Keratinocyte (primary cell): ENCODE data around the gene EHMT1. TPM values are rescaled to one million over a fixed set of nuclear protein-coding genes. Genes with fewer than 3 reads are reported as not detected.

Experiments
- DNase-seq: peaks from one replicate; pipeline ENCODE4 v3.0.0-alpha.2; 2011; ENCODE audit warnings: low read depth, missing footprints, low spot score
- FAIRE-seq: peaks from 2 replicates; lab custom pipeline; 2011; peaks lifted over from hg19 to GRCh38; lab: Jason Lieb, UNC
- H2AFZ ChIP-seq: 2 replicates; pipeline ENCODE4 v1.6.0; 2012; ENCODE audit warnings: low read length, control low read depth, inconsistent platforms; ENCODE audit not compliant: control insufficient read depth
- H3K27ac ChIP-seq: 2 replicates; pipeline ENCODE4 v1.5.1; 2011; ENCODE audit warnings: low read length; ENCODE audit not compliant: control insufficient read depth, insufficient read depth
- H3K27me3 ChIP-seq: 3 replicates; pipeline ENCODE4 v1.6.0; 2011; ENCODE audit warnings: low read length; ENCODE audit not compliant: control insufficient read depth, insufficient read depth; ENCODE audit errors: extremely low read depth
- H3K36me3 ChIP-seq, 2 experiments: 2 replicates in 1 of 2; 3 replicates in 1 of 2; pipeline ENCODE4 v1.5.1; 2011; ENCODE audit warnings: low read length in 2 of 2, mild to moderate bottlenecking in 1 of 2; ENCODE audit not compliant: control insufficient read depth in 2 of 2, insufficient read depth in 2 of 2; ENCODE audit errors: extremely low read depth in 1 of 2
- H3K4me1 ChIP-seq: 3 replicates; pipeline ENCODE4 v1.5.1; 2011; ENCODE audit warnings: low read length; ENCODE audit not compliant: control insufficient read depth, insufficient read depth; ENCODE audit errors: extremely low read depth
- H3K4me2 ChIP-seq: 3 replicates; pipeline ENCODE4 v1.6.0; 2011; ENCODE audit warnings: low read depth, low read length; ENCODE audit not compliant: control insufficient read depth, insufficient read depth; ENCODE audit errors: extremely low read depth
- H3K4me3 ChIP-seq, 3 experiments: fragments of 200-600 bp in 1 of 3; sonication (generic) in 1 of 3; 2 replicates in 2 of 3; 3 replicates in 1 of 3; pipeline ENCODE4 v1.5.1; 2011 to 2016; ENCODE audit warnings: low read length in 3 of 3, mild to moderate bottlenecking in 3 of 3, control low read depth in 2 of 3, inconsistent platforms in 1 of 3, low read depth in 1 of 3, mixed read lengths in 1 of 3, mixed run types in 1 of 3, moderate library complexity in 1 of 3; ENCODE audit not compliant: control insufficient read depth in 2 of 3, insufficient read depth in 2 of 3; ENCODE audit errors: extremely low read depth in 1 of 3
- H3K79me2 ChIP-seq: 2 replicates; pipeline ENCODE4 v1.6.0; 2012; ENCODE audit warnings: low read length; ENCODE audit not compliant: control insufficient read depth, insufficient read depth
- H3K9ac ChIP-seq: 3 replicates; pipeline ENCODE4 v1.6.0; 2011; ENCODE audit warnings: low read length; ENCODE audit not compliant: control insufficient read depth, insufficient read depth; ENCODE audit errors: extremely low read depth
- H3K9me1 ChIP-seq: 3 replicates; pipeline ENCODE4 v1.6.0; 2011; ENCODE audit warnings: low read length; ENCODE audit not compliant: control insufficient read depth, insufficient read depth; ENCODE audit errors: extremely low read depth
- H3K9me3 ChIP-seq: 2 replicates; pipeline ENCODE4 v1.5.1; 2012; ENCODE audit warnings: low read depth, low read length; ENCODE audit not compliant: control insufficient read depth
- H4K20me1 ChIP-seq: 3 replicates; pipeline ENCODE4 v1.6.0; 2011; ENCODE audit warnings: low read length; ENCODE audit not compliant: control insufficient read depth, insufficient read depth; ENCODE audit errors: extremely low read depth
- EZH2 ChIP-seq: IDR thresholded peaks from one replicate; pipeline ENCODE4 v1.6.1; 2012; ENCODE audit warnings: inconsistent platforms, mild to moderate bottlenecking, low read length, moderate library complexity
- dilution Hi-C: fragments of 300-500 bp; cut with MboI; formaldehyde crosslinking; loops from one replicate; pipeline ENCODE4 v1.7.0; 2020; ENCODE audit warnings: low sequenced_read_pairs; ENCODE audit not compliant: extremely low pct_ligation_motif_present
- polyA plus RNA-seq, 5 experiments: library from polyadenylated mRNA; depleted of rRNA in 3 of 5; stranded (reverse) in 3 of 5; stranded (forward) in 1 of 5; unstranded in 1 of 5; fragments of >200 nt; gene quantifications; 1 replicate in 1 of 5; 2 replicates in 3 of 5; 3 replicates in 1 of 5; pipeline versions ENCODE4 v1.2.1 to v1.2.3, GENCODE V29; 2011 to 2012; ENCODE audit warnings: missing spikeins in 2 of 5, low read depth in 1 of 5, low replicate concordance in 1 of 5
- TF ChIP-seq, protein P1 (sequence below), 3 experiments: IDR thresholded peaks in 1 of 3; conservative IDR thresholded peaks in 1 of 3; optimal IDR thresholded peaks in 1 of 3; 2 replicates in 2 of 3; 3 replicates in 1 of 3; pipeline versions ENCODE3 to v1.5.1; 2011; ENCODE audit warnings: low read length in 3 of 3, mild to moderate bottlenecking in 3 of 3, moderate library complexity in 2 of 3, control low read depth in 1 of 3, inconsistent platforms in 1 of 3; ENCODE audit not compliant: insufficient read depth in 2 of 3; ENCODE audit errors: extremely low read depth in 1 of 3

The EHMT1 gene
- polyA plus RNA-seq, 1 donor (not counting 4 experiments of a cell fraction or from before 2014, with no cell fraction given): 25.9 TPM

- no peak overlapping the region for H3K4me2 ChIP-seq
- H3K9ac ChIP-seq: no peak overlapping the region
- peaks cover 23 to 42% of the 10 kb centered on the region in 2 experiments for H3K36me3 ChIP-seq
- no peak overlapping the region for H2AFZ ChIP-seq
- no peaks in the 10 kb centered on the region for H3K79me2 ChIP-seq
- no peaks in the 10 kb centered on the region for H3K27me3 ChIP-seq
- no peak overlapping the region for H3K4me3 ChIP-seq
- dilution Hi-C loops: no loop called here
- no peaks in the 10 kb centered on the region for H4K20me1 ChIP-seq
- H3K9me3 ChIP-seq: no peaks in the 10 kb centered on the region
- H3K9me1 ChIP-seq: no peaks in the 10 kb centered on the region
- no peaks in the 10 kb centered on the region for H3K4me1 ChIP-seq
- no peak for FAIRE-seq
- no peak for TF ChIP-seq EZH2
- TF ChIP-seq, protein P1, sequence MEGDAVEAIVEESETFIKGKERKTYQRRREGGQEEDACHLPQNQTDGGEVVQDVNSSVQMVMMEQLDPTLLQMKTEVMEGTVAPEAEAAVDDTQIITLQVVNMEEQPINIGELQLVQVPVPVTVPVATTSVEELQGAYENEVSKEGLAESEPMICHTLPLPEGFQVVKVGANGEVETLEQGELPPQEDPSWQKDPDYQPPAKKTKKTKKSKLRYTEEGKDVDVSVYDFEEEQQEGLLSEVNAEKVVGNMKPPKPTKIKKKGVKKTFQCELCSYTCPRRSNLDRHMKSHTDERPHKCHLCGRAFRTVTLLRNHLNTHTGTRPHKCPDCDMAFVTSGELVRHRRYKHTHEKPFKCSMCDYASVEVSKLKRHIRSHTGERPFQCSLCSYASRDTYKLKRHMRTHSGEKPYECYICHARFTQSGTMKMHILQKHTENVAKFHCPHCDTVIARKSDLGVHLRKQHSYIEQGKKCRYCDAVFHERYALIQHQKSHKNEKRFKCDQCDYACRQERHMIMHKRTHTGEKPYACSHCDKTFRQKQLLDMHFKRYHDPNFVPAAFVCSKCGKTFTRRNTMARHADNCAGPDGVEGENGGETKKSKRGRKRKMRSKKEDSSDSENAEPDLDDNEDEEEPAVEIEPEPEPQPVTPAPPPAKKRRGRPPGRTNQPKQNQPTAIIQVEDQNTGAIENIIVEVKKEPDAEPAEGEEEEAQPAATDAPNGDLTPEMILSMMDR (optimal IDR thresholded peaks at IDR 0.05 in 1 of 3, IDR thresholded peaks at IDR 0.05 in 1 of 3, conservative IDR thresholded peaks at IDR 0.05 in 1 of 3; ENCODE audit: extremely low read depth in 1 of 3, insufficient read depth in 2 of 3, low read length in 3 of 3): no peak
- no peak for DNase-seq
- no peak overlapping the region for H3K27ac ChIP-seq
Measured at GRCh38 chr9:137793196-137793841, 174.5 kb downstream of the EHMT1 start.

- no peak overlapping the region for H3K27ac ChIP-seq
- H3K79me2 ChIP-seq: no peaks in the 10 kb centered on the region
- H2AFZ ChIP-seq: no peak overlapping the region
- no peak overlapping the region for H3K4me3 ChIP-seq
- H4K20me1 ChIP-seq: no peaks in the 10 kb centered on the region
- H3K9ac ChIP-seq: no peak overlapping the region
- H3K4me2 ChIP-seq: no peak overlapping the region
- no peaks in the 10 kb centered on the region for H3K9me1 ChIP-seq
- no peaks in the 10 kb centered on the region for H3K9me3 ChIP-seq
- no peaks in the 10 kb centered on the region for H3K27me3 ChIP-seq
- dilution Hi-C loops: no loop called here
- TF ChIP-seq EZH2: no peak
- TF ChIP-seq, protein P1 (optimal IDR thresholded peaks at IDR 0.05 in 1 of 3, IDR thresholded peaks at IDR 0.05 in 1 of 3, conservative IDR thresholded peaks at IDR 0.05 in 1 of 3; ENCODE audit: extremely low read depth in 1 of 3, insufficient read depth in 2 of 3, low read length in 3 of 3): no peak
- H3K4me1 ChIP-seq: no peaks in the 10 kb centered on the region
- FAIRE-seq: no peak
- H3K36me3 ChIP-seq: peaks cover 31 to 47% of the 10 kb centered on the region in 2 experiments
- DNase-seq: no peak
Measured at GRCh38 chr9:137795156-137795666, 176.4 kb downstream of the EHMT1 start.
